ENCODE results near the gene JPH2. TPM values are rescaled to one million over a fixed set of nuclear protein-coding genes. Genes with fewer than 3 reads are reported as not detected.
"Not testable (repeated sequence)": the region's sequence is repeated elsewhere in the genome, so short reads cannot be mapped to it uniquely, and the experiment has no call there.

Gene JPH2
- total RNA-seq, 1 donor from 2014 or later = under 0.01 TPM

DNA sequence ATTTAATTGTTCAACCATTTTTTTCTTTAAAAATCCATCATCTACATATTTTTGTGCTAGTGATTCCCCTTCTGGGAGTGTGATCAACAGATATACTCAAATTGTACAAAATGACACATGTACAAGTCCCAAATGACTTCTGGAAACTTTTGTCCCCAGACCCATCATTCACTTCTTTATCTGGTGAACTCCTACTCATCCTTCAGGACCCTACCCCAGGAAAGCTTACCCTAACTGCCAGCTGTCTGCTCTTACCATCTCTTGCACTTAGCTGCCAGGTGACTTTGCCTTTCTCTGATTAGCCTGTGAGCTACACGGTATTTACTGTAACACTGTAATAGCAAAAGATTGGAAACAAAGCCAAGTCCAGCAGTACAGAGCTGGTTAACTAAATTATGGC is 55.3 kb downstream of the JPH2 start:
- FAIRE-seq (no peak), DNase-seq (ENCODE audit: low spot score in 2 of 2) (no peak)

DNA sequence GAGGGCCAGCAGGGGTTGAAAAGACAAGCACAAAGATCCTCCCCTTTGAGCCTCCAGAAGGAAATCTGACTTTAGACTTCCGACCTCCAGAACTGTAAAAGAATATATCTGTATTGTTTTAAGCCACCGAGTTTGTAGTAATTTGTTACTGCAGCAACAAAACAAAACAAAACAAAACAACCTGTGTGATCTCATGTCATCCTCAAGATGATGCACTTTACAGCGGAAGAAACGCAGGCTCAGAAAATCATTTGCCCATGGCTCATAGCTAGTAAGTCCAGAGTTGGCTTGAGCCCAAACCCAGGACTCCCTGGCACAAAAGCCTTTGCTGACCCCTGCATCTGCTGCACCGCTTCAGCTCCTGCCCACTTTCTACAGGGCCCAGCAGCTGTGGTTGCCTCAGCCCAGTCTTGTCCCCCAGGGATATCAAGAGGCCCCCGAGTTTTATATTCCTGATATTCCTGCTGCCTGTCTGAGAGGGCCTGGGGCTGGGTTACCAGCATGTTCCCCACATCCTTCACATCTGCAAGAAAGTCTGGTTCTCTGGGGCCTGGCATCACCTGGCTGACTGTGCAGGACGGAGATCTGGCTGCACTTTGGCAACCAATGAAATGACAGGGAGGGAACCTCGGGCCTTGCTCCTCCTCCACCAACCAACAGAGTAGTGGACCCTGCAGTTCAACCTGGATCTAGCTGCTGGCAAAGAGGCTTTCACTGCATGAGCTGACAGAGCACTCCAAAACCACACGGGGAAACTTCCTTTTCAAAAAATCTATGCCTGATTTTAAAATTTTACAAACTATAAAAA is 56.9 kb downstream of the JPH2 start:
- FAIRE-seq (no peak), DNase-seq (ENCODE audit: low spot score in 2 of 2) (no peak)

DNA sequence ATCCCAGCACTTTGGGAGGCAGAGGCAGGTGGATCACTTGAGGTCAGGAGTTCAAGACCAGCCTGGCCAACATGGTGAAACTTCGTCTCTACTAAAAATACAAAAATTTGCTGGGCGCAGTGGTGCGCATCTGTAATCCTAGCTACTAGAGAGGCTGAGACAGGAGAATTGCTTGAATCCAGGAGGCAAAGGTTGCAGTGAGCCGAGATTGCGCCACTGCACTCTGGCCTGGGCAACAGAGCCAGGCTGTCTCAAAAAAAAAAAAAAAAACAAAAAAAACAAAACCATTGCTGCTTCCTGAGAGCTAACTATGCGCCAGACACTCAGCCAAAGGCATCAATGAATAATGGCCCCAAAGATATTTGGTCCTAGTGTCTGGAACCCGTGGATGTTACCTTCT is 57.7 kb downstream of the JPH2 start:
- FAIRE-seq; DNase-seq (ENCODE audit: low spot score in 2 of 2): not testable (repeated sequence)

DNA sequence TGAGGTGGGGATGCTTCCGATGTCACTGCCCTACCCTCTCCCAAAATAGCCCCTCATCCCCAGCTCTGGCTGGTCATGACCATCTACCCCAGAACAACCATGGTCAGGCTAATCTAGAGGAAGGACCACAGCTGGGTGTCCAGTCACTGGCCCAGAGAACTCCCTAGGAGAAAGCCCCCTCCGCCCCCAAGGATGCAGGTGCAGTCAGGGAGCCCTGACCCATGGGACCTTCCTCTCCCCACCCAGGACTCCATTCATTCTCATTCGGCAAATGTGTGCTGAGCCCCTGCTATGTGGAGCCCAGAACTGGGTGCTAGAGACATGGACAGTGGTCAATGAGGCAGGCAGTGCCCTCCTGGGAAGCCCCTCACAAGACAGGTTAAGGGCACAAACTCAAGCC is 60.5 kb downstream of the JPH2 start:
- FAIRE-seq = no peak
- DNase-seq (ENCODE audit: low spot score in 2 of 2) = no peak

DNA sequence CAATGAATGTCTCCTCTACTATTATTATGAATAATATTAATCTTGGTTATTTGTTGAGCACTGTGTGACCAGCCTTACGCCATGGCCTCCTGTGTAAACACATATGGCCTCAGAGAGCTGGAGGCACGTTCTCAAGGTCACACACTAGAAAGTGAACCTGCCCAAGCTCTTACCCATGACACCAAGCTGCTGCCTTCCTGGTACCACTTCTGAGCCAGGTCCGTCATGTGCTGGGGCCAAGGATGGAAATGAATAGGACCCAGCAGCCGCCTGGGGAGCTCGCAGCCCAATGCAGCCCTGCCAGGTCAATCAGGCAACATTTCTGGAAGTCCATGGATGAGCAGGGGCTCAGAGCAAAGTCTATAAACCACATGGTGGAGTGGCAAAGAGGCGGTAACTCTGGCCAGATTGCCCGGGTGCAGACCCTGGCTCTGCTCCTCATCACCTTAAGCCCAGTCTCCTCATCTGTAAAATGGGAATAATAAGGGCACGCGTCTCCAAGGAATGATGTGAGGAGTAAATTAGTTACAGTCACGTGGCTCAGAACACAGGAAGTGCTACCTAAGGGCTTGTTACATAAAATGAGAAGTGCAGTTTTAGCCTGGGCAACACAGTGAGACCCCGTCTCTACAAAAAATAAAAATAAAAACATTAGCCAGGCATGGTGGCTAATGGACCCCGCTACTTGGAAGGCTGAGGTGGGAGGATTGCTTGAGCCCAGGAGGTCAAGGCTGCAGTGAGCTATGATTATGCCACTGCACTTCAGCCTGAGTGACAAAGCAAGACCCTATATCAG is 61.5 kb downstream of the JPH2 start:
- DNase-seq (ENCODE audit: low spot score in 2 of 2) (no peak), FAIRE-seq (no peak)

DNA sequence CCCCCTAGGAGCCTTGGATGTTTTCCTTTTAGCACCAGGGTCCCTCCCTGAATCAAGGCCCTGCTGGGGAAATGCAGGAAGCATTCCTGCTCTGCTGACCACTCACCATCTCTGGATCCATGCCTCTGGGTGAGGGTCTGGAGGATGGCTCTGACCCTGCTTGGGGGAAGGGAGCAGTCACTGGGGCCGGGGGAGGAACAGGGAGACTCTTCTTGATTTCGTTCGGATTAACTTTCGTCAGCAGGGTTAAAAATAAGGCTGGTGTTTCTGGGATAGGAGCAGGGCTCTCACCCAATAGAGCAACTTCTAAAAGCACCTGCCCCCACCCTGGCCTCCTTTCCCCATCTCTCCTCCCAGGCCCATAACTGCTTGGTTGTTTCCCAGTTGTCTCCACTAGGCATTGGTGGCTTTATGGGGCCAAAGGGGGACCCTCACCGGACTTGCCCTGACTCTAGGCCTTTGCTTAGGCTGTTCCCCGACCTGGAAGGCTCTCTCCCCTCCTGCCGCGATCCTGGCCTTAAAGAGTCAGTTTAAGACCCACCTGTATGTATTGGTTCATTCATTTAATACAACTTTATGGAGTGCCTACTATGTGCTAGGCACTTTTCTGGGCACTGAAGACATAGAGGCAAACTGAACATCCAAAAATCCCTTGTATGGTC is 63.0 kb downstream of the JPH2 start:
- no peak for FAIRE-seq
- DNase-seq (ENCODE audit: low spot score in 2 of 2) = no peak

DNA sequence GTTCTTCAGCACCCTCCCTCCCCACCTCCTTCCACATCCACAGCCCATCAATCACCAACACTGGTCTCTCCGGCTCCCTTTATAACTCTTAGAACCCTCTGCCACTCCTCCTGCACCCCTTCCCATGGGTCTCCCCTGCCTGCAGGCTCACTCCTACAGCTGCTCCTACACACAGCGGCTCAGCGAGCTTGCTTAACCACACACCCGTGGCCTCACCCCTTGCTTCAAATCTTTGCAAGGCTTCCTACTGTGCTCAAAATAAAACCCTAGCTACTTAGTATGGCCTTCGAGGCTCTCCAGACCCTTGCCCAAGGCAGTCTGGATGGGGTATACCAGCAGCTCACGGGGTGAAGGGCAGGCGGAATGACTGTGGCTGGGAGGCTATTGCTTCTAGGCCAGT is 63.7 kb downstream of the JPH2 start:
- DNase-seq (ENCODE audit: low spot score in 2 of 2) = no peak
- FAIRE-seq = no peak

DNA sequence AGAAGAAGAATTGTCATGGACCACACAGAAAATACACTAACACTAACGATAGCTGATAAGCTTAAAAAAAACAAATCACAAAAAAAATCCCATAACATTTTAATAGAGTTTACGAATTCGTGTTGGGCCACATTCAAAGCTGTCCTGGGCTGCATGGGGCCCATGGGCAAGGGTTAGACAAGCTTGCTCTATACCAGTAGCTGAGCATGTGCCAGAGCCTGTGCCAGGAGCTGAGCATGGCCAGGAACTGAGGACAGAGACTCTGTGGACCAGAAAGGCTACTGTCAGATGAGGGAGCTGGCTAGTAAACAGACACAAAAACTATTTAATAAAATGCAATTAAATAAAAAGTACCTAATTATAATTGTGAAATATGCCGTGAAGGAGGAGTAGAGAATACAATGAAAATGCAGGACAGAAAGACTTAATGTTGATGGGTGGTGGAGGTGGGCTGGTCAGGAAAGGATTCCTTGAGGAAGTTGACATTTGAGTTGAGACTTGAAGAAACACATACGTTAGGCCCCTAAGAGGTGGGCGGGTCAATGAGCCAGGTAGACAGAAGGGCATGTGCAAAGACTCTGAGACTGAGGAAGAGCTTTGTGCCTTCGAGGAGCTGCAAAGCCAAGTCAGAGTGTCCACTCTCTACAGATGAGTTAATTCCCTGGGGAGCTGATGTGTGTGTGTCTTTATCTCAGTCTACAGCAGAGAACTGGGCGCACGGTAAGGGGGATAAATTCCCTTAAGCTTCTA is 66.1 kb downstream of the JPH2 start:
- no peak for DNase-seq (ENCODE audit: low spot score in 2 of 2)
- FAIRE-seq = no peak

DNA sequence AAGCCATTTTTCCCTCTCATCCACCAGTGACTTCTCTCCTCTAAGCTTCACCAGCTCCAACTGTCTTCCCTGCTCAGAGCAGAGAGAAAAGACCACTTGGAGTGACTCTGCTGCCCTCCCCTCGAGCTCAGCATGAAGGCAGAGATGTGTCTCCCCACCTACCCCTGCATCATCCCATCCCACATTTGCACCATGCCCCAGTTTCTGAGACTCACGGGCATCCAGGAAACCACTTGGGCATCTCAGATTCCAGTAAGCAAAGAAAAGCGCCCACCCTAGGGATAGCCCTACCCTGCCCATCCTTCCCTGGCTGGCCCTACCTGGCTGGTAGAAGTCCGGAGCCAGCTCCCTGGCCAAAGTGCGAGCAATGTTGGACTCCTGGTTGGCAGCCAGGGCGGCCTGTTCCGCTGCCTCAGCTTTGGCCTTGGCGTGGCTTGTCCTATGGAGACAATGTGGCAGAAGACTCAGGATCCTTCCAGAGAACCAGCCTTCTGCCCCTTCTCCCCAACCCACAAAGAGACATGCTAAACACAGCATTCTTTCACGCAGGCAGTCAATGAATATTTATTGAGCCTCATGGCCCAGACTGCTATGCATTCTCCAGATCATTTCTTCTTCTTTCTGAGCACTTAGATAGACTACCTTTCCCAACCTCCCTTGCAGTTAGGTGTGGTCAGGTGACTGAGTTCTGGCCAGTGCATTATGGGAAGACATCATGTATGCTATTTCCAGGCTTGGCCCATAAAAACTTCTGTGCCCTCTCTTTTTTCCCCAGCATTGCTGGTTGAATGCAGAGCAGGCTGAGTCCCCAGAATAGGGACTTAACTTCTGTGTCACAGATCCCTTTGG is 68.6 kb downstream of the JPH2 start:
- FAIRE-seq (no peak), DNase-seq (ENCODE audit: low spot score in 2 of 2) (no peak)

DNA sequence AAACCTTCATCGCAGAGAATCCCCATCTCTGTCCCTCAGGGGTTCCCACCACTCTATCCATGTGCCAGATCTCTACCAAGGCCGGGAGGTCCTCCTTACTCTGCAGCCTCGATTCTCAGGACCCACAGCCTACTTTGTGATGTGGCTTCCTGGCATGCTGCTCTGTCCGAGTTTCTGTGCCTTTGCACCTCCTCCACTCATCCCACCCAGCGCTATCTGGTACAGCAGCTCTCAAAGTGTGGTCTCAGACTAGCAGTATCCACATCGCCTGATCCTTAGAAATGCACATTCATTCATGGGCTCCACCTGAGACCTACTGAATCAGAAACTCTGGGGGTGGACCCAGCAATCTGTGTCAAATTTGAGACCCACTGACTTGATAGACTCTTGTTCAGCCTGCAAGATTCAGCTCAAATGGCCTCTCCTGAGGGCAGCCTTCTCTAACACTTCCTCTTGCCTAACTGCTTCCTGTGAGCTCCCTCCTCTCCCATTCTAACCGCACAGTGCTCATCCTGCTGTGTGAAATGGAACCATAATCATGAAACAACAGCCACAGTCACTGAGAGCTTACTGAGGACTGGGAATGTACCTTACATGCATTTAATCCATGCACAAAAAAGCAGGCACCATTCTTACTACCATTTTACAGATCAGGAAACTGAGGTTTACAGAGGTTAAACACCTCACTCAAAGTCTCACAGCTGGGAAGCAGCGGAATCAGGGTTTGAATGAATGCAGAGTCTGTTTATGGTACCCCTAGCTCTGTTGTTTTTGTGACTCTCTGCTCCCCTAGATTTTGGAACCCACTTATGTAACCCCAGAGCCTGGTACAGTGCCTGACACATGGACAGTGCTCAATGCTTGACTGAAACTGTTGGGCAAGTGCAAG is 69.4 kb downstream of the JPH2 start:
- DNase-seq (ENCODE audit: low spot score in 2 of 2) (no peak), FAIRE-seq (no peak)

DNA sequence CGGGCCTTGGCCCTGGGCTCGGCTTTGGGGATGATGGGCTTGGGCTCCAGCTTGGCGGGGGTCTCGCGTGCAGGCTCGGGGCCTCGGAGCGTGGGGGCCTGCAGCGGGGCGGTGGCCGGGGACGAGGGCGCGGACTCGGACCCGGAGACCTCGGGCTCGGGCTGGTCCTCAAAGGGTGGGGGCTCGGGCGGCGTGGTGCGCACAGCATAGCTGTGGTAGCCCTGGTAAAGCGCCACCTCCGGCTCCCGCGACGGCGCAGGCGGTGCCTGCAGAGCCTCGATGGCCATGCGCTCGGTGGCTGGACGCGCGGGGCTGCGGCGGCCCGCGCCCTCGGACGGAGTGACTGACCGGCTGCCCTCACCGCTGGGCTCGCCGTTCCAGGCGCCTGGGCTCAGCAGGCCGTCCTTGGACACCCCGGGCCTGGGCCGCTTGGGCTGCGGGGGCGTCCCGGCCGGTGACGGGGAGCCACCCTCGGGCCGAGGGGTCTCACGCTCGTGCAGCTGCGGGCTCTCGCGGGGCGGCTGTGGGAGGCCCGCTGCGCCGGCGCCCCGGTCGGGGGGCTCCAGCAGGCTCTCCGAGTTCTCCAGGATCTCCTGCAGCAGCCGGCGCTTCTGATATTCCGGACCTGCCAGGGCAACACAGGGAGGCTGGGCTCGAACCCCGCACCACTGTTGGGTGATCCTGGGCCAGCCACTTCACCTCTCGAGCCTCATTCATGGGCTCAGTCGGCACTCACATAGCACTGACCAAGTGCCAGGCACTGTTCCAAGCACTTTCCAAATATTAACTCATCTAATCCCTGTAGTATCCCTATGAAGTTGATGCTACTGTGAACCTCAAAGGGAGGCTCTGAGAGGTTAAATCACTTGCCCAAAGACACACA is 71.0 kb downstream of the JPH2 start:
- no peak for DNase-seq (ENCODE audit: low spot score in 2 of 2)
- no peak for FAIRE-seq

DNA sequence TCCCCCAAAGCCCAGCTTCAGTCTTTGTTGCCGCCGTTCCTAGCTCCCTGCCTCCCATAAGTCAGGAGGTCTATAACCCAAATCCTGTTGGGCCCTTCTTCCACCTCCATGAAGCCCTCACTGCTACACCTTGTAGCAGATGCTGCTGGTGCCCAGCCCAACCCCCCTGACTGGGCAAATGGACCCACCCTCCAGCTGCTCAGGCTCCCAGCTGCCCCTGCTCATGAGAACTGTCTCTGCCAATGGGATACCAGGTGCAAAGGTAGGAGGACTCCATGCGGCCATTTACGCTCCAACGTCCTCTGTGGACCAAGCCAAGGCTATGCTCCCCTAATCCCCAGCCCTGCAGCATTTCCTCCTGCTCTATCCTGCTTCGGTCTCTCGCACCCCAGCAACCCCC is 71.8 kb downstream of the JPH2 start:
- DNase-seq (ENCODE audit: low spot score in 2 of 2) (no peak), FAIRE-seq (no peak)

DNA sequence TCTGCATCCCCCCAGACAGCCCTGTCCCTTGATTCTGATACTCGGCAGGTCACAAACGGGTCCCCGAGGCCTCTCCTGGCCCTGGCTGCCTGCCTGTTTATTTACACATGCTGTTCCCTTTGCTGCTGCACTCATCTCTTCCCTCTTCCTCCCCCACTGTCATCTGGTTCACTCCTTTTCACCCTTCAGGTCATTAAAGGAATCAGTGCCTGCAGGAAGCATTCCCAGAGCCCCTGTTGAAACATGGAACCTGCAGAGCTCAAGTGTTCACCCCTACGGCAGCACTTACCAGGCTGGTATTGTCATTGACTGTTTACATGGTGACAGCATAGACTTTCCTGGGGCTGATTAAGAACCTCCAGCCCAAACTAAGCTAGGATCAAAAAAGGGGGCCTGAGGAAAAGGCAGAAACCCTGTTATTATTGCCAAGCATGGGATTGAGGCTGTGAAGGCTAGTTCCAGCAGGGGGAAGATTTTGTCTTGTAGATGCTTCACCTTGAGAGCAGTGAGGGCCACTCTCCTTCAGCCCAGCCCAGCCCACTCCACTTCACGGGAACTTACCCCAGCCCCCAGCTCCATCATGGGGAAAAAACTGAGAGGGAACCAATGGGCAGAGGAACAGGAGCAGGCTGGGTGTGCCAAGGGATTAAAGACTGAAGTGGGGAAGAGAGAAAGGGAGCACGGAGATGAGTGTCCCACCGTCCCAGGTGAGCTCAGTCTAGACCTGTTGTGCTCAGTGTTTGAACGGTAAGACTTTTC is 73.2 kb downstream of the JPH2 start:
- no peak for DNase-seq (ENCODE audit: low spot score in 2 of 2)
- FAIRE-seq = no peak

DNA sequence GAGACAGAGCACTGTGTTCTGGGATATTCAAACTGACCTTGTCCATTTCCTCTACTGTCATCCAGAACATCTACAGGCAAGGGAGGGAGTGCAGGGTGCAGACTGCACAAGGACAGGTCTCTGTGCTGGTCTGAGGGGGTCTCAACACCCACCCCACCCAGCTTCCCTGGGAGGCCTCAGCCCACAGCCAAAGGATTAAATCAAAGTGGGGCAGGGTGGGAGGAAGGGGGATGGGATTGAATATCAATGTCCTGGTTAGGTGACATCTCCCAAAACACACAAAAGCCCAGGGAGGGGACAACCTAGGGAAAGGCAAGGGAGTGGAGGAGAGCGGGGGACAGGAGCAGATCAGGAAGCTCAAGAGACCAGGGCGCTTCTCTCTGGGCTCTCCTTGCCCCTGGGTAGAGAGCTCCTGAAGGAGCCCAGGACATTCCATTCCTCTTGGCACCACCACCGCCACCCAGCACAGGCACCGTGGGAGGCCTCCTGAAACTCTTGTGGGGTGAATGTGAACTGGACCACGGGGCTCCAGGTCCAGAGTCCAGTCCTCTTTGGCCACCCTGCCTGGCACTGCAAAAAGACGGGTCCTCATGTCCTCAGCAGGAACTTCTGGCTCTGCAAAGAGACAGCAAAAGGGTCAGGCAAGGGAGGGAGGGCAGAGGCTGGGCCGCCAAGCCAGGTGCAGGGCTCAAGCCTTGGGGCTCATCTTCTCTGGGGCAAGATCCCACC is 73.9 kb downstream of the JPH2 start:
- FAIRE-seq (no peak), DNase-seq (ENCODE audit: low spot score in 2 of 2) (no peak)

DNA sequence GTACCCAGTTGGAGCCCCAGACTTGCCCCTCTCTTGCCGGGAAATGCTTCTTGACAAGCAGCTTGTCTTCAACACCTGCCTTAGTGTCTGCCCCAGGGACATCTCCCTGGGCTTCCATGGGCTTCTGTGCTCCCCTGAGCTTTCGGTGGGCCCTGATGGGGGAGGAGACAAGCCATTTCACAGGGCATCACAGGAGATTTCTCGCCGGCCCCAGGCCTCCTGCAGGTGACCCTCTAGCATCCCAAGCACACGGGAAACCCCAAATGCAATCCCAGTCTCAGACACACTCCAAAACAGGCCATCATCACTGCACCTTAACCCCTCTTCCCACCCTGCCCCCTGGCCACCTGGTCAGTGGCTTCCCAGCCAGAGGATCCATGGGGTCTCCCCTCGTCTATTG is 74.5 kb downstream of the JPH2 start:
- DNase-seq (ENCODE audit: low spot score in 2 of 2) (no peak), FAIRE-seq (no peak)

DNA sequence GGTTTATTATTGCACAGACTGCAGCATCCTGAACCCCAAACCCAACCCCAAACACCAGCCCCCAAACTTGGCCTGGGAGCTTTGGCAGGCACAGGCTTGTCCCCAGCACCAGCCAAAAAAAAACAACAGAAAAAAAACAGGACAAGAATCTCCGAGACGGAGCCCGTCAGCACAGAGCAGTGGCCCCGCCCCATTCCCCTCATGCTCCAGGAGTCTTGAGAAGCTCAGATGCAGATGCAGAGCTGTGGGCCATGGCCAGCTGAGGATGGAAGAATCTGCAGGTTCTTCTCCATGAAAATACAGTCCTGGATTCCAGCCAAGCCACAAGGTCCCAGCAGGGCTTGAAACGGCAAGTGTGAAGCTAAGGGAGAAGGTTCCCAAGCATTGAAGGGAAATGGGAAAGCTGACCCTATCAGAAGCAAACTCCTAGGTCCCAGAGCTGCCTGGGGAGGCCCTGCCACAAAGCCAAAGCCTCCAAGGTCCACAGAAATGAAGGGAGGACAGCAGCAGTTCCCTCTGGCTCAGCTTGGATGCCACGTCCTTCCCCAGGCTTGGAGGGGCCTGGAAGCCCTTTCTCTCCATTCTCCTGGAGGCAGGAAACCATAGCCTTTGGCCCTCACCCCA is 75.2 kb downstream of the JPH2 start:
- no peak for FAIRE-seq

More for the DNA sequence above, 75.2 kb downstream of the JPH2 start:
- no peak for DNase-seq (ENCODE audit: low spot score in 2 of 2)

Data from frontal cortex (tissue), 4 donors.